WTC11 (cell line): ENCODE measurements around the gene PRKN. TPM values are rescaled to one million over a fixed set of nuclear protein-coding genes. Genes with fewer than 3 reads are reported as not detected.

Source experiments
- ATAC-seq: fragments of 200-7000 bp; cut with Tn5 transposase; 2 replicates; pipeline ENCODE4 v1.10.0; 2021; ENCODE audit warnings: mild to moderate bottlenecking, moderate library complexity
- CTCF ChIA-PET: fragments of 300-600 bp; sonication (Branson Sonifier 250); formaldehyde crosslinking; loops from one replicate; lab custom pipeline; 2021; ENCODE audit warnings: antibody characterized with exemption; lab: Charles Lee
- POLR2A ChIA-PET: fragments of 350-600 bp; sonication (Branson Sonifier 250); formaldehyde crosslinking; loops from one replicate; lab custom pipeline; 2021; ENCODE audit warnings: antibody characterized with exemption; lab: Charles Lee
- DNase-seq: peaks from one replicate; pipeline ENCODE4 v3.0.0; 2021; ENCODE audit warnings: low spot score
- H3K27ac Mint-ChIP-seq: 2 replicates; pipeline ENCODE4 v1.8.0; 2021; ENCODE audit warnings: mixed read lengths
- H3K27me3 Mint-ChIP-seq: 2 replicates; pipeline ENCODE4 v1.8.0; 2021; ENCODE audit warnings: low read depth, mild to moderate bottlenecking, moderate library complexity, mixed read lengths
- H3K36me3 Mint-ChIP-seq: 2 replicates; pipeline ENCODE4 v1.8.0; 2021; ENCODE audit warnings: mixed read lengths
- H3K4me1 Mint-ChIP-seq: 2 replicates; pipeline ENCODE4 v1.8.0; 2022; ENCODE audit warnings: mixed read lengths
- H3K4me3 Mint-ChIP-seq: 2 replicates; pipeline ENCODE4 v1.8.0; 2021; ENCODE audit warnings: mild to moderate bottlenecking, moderate library complexity, mixed read lengths
- H3K9me3 Mint-ChIP-seq: 2 replicates; pipeline ENCODE4 v1.8.0; 2021; ENCODE audit warnings: mixed read lengths
- CREM ChIP-seq: sonication (generic); formaldehyde crosslinking; IDR thresholded peaks from 2 replicates; pipeline ENCODE4 v1.8.1; 2022; ENCODE audit warnings: mild to moderate bottlenecking, missing genetic modification reagents, moderate library complexity
- FOXJ3 ChIP-seq: sonication (generic); formaldehyde crosslinking; IDR thresholded peaks from 2 replicates; pipeline ENCODE4 v1.9.0; 2021; ENCODE audit warnings: missing genetic modification reagents, mild to moderate bottlenecking, borderline replicate concordance
- GABPB1 ChIP-seq: sonication (generic); formaldehyde crosslinking; IDR thresholded peaks from 2 replicates; pipeline ENCODE4 v1.8.1; 2023; ENCODE audit warnings: mild to moderate bottlenecking, missing genetic modification reagents
- PRRX2 ChIP-seq: fragments of 250-450 bp; sonication (Bioruptor Pico); IDR thresholded peaks from 2 replicates; pipeline ENCODE4 v1.8.0; 2021; ENCODE audit warnings: mild to moderate bottlenecking
- RELA ChIP-seq: sonication (generic); formaldehyde crosslinking; IDR thresholded peaks from 2 replicates; pipeline ENCODE4 v1.8.1; 2022; ENCODE audit warnings: missing genetic modification reagents, mild to moderate bottlenecking, borderline replicate concordance
- SMAD3 ChIP-seq: sonication (generic); formaldehyde crosslinking; IDR thresholded peaks from 2 replicates; pipeline ENCODE4 v1.8.0; 2022; ENCODE audit warnings: missing genetic modification reagents, mild to moderate bottlenecking, borderline replicate concordance
- TP53 ChIP-seq: sonication (generic); formaldehyde crosslinking; IDR thresholded peaks from 2 replicates; pipeline ENCODE4 v1.8.1; 2023; ENCODE audit warnings: mild to moderate bottlenecking, missing genetic modification reagents
- ZNF396 ChIP-seq: fragments of 250-450 bp; sonication (Bioruptor Pico); IDR thresholded peaks from 2 replicates; pipeline ENCODE4 v1.8.0; 2021; ENCODE audit warnings: mild to moderate bottlenecking, moderate library complexity, borderline replicate concordance
- total RNA-seq: library from RNA; stranded (reverse); gene quantifications from 3 replicates; pipeline ENCODE4 v1.2.3, GENCODE V29; 2021
- TF ChIP-seq, protein P1 (sequence below): sonication (generic); formaldehyde crosslinking; IDR thresholded peaks from 2 replicates; pipeline ENCODE4 v1.8.1; 2023; ENCODE audit warnings: mild to moderate bottlenecking, moderate library complexity, missing genetic modification reagents
- TF ChIP-seq, protein P2 (sequence below): sonication (generic); formaldehyde crosslinking; IDR thresholded peaks from 2 replicates; pipeline ENCODE4 v1.8.0; 2023; ENCODE audit warnings: missing genetic modification reagents
- TF ChIP-seq, protein P3 (sequence below): fragments of 250-450 bp; sonication (Bioruptor Pico); IDR thresholded peaks from 2 replicates; pipeline ENCODE4 v1.9.0; 2021; ENCODE audit warnings: mild to moderate bottlenecking, borderline replicate concordance
- TF ChIP-seq, protein P4 (sequence below): sonication (generic); formaldehyde crosslinking; IDR thresholded peaks from 2 replicates; pipeline ENCODE4 v1.8.0; 2022; ENCODE audit warnings: missing genetic modification reagents
- TF ChIP-seq, protein P5 (sequence below): fragments of 250-450 bp; sonication (Bioruptor Pico); IDR thresholded peaks from 2 replicates; pipeline ENCODE4 v1.8.0; 2021; ENCODE audit warnings: mild to moderate bottlenecking
- TF ChIP-seq, protein P6 (sequence below): sonication (generic); formaldehyde crosslinking; IDR thresholded peaks from 2 replicates; pipeline ENCODE4 v1.8.0; 2023; ENCODE audit warnings: missing genetic modification reagents, mild to moderate bottlenecking, borderline replicate concordance
- TF ChIP-seq, protein P7 (sequence below): fragments of 250-450 bp; sonication (Bioruptor Pico); IDR thresholded peaks from 2 replicates; pipeline ENCODE4 v2.1.2; 2022; ENCODE audit warnings: mild to moderate bottlenecking, moderate library complexity
- TF ChIP-seq, protein P8 (sequence below): sonication (generic); formaldehyde crosslinking; IDR thresholded peaks from 2 replicates; pipeline ENCODE4 v1.8.1; 2022; ENCODE audit warnings: mild to moderate bottlenecking, moderate library complexity, missing genetic modification reagents
- TF ChIP-seq, protein P9 (sequence below): sonication (generic); formaldehyde crosslinking; IDR thresholded peaks from 2 replicates; pipeline ENCODE4 v1.8.1; 2022; ENCODE audit warnings: missing genetic modification reagents, borderline replicate concordance

Gene PRKN
- total RNA-seq, 1 experiment from 2014 or later, result 0.59 TPM

DNA sequence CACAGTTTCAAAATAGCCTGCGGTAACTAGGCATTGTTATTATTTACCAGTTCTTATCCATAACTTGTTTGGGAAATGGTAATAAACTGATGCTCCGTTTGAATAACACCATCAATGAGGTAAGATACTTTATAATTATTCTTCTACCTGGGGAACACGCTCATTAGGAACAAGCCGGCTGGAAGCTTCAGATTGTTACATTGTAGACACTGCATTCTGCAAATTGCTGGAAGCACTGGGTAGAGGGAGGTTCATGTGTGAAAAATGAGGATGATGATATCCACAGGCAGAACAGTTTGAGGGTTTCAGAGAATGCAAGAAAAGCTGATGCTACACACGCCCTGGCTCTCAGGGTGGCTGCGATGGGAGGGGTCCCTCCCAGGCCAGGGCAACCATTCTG is 893.1 kb downstream of the PRKN start:
- CTCF ChIA-PET, result no interaction called here
- Mint-ChIP-seq H3K9me3 (no peaks in the 10 kb centered on the region), H3K4me3 (no peak overlapping the region), H3K27me3 (no peaks in the 10 kb centered on the region), H3K4me1 (peaks cover 58% of the 10 kb centered on the region), H3K27ac (no peak overlapping the region), H3K36me3 (no peaks in the 10 kb centered on the region)
- no peak for DNase-seq
- no peak for ATAC-seq
- POLR2A ChIA-PET, result no interaction called here
- TF ChIP-seq, protein P1, sequence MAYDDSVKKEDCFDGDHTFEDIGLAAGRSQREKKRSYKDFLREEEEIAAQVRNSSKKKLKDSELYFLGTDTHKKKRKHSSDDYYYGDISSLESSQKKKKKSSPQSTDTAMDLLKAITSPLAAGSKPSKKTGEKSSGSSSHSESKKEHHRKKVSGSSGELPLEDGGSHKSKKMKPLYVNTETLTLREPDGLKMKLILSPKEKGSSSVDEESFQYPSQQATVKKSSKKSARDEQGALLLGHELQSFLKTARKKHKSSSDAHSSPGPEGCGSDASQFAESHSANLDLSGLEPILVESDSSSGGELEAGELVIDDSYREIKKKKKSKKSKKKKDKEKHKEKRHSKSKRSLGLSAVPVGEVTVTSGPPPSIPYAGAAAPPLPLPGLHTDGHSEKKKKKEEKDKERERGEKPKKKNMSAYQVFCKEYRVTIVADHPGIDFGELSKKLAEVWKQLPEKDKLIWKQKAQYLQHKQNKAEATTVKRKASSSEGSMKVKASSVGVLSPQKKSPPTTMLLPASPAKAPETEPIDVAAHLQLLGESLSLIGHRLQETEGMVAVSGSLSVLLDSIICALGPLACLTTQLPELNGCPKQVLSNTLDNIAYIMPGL (CRISPR knock-in tag), result no peak
- TF ChIP-seq, protein P2, sequence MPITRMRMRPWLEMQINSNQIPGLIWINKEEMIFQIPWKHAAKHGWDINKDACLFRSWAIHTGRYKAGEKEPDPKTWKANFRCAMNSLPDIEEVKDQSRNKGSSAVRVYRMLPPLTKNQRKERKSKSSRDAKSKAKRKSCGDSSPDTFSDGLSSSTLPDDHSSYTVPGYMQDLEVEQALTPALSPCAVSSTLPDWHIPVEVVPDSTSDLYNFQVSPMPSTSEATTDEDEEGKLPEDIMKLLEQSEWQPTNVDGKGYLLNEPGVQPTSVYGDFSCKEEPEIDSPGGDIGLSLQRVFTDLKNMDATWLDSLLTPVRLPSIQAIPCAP (CRISPR knock-in tag), result no peak
- TF ChIP-seq GABPB1 (no peak), SMAD3 (no peak), TP53 (CRISPR knock-in tag) (no peak), ZNF396 (CRISPR knock-in tag) (no peak), FOXJ3 (CRISPR knock-in tag) (no peak), PRRX2 (CRISPR knock-in tag) (no peak), RELA (CRISPR knock-in tag) (no peak), CREM (CRISPR knock-in tag) (no peak)
- TF ChIP-seq, protein P3, sequence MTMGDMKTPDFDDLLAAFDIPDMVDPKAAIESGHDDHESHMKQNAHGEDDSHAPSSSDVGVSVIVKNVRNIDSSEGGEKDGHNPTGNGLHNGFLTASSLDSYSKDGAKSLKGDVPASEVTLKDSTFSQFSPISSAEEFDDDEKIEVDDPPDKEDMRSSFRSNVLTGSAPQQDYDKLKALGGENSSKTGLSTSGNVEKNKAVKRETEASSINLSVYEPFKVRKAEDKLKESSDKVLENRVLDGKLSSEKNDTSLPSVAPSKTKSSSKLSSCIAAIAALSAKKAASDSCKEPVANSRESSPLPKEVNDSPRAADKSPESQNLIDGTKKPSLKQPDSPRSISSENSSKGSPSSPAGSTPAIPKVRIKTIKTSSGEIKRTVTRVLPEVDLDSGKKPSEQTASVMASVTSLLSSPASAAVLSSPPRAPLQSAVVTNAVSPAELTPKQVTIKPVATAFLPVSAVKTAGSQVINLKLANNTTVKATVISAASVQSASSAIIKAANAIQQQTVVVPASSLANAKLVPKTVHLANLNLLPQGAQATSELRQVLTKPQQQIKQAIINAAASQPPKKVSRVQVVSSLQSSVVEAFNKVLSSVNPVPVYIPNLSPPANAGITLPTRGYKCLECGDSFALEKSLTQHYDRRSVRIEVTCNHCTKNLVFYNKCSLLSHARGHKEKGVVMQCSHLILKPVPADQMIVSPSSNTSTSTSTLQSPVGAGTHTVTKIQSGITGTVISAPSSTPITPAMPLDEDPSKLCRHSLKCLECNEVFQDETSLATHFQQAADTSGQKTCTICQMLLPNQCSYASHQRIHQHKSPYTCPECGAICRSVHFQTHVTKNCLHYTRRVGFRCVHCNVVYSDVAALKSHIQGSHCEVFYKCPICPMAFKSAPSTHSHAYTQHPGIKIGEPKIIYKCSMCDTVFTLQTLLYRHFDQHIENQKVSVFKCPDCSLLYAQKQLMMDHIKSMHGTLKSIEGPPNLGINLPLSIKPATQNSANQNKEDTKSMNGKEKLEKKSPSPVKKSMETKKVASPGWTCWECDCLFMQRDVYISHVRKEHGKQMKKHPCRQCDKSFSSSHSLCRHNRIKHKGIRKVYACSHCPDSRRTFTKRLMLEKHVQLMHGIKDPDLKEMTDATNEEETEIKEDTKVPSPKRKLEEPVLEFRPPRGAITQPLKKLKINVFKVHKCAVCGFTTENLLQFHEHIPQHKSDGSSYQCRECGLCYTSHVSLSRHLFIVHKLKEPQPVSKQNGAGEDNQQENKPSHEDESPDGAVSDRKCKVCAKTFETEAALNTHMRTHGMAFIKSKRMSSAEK, result no peak
- TF ChIP-seq, protein P4, sequence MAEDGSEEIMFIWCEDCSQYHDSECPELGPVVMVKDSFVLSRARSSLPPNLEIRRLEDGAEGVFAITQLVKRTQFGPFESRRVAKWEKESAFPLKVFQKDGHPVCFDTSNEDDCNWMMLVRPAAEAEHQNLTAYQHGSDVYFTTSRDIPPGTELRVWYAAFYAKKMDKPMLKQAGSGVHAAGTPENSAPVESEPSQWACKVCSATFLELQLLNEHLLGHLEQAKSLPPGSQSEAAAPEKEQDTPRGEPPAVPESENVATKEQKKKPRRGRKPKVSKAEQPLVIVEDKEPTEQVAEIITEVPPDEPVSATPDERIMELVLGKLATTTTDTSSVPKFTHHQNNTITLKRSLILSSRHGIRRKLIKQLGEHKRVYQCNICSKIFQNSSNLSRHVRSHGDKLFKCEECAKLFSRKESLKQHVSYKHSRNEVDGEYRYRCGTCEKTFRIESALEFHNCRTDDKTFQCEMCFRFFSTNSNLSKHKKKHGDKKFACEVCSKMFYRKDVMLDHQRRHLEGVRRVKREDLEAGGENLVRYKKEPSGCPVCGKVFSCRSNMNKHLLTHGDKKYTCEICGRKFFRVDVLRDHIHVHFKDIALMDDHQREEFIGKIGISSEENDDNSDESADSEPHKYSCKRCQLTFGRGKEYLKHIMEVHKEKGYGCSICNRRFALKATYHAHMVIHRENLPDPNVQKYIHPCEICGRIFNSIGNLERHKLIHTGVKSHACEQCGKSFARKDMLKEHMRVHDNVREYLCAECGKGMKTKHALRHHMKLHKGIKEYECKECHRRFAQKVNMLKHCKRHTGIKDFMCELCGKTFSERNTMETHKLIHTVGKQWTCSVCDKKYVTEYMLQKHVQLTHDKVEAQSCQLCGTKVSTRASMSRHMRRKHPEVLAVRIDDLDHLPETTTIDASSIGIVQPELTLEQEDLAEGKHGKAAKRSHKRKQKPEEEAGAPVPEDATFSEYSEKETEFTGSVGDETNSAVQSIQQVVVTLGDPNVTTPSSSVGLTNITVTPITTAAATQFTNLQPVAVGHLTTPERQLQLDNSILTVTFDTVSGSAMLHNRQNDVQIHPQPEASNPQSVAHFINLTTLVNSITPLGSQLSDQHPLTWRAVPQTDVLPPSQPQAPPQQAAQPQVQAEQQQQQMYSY (CRISPR knock-in tag), result no peak
- TF ChIP-seq, protein P5, sequence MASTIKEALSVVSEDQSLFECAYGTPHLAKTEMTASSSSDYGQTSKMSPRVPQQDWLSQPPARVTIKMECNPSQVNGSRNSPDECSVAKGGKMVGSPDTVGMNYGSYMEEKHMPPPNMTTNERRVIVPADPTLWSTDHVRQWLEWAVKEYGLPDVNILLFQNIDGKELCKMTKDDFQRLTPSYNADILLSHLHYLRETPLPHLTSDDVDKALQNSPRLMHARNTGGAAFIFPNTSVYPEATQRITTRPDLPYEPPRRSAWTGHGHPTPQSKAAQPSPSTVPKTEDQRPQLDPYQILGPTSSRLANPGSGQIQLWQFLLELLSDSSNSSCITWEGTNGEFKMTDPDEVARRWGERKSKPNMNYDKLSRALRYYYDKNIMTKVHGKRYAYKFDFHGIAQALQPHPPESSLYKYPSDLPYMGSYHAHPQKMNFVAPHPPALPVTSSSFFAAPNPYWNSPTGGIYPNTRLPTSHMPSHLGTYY (CRISPR knock-in tag), result no peak
- TF ChIP-seq, protein P6, sequence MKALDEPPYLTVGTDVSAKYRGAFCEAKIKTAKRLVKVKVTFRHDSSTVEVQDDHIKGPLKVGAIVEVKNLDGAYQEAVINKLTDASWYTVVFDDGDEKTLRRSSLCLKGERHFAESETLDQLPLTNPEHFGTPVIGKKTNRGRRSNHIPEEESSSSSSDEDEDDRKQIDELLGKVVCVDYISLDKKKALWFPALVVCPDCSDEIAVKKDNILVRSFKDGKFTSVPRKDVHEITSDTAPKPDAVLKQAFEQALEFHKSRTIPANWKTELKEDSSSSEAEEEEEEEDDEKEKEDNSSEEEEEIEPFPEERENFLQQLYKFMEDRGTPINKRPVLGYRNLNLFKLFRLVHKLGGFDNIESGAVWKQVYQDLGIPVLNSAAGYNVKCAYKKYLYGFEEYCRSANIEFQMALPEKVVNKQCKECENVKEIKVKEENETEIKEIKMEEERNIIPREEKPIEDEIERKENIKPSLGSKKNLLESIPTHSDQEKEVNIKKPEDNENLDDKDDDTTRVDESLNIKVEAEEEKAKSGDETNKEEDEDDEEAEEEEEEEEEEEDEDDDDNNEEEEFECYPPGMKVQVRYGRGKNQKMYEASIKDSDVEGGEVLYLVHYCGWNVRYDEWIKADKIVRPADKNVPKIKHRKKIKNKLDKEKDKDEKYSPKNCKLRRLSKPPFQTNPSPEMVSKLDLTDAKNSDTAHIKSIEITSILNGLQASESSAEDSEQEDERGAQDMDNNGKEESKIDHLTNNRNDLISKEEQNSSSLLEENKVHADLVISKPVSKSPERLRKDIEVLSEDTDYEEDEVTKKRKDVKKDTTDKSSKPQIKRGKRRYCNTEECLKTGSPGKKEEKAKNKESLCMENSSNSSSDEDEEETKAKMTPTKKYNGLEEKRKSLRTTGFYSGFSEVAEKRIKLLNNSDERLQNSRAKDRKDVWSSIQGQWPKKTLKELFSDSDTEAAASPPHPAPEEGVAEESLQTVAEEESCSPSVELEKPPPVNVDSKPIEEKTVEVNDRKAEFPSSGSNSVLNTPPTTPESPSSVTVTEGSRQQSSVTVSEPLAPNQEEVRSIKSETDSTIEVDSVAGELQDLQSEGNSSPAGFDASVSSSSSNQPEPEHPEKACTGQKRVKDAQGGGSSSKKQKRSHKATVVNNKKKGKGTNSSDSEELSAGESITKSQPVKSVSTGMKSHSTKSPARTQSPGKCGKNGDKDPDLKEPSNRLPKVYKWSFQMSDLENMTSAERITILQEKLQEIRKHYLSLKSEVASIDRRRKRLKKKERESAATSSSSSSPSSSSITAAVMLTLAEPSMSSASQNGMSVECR (CRISPR knock-in tag), result no peak
- TF ChIP-seq, protein P7, sequence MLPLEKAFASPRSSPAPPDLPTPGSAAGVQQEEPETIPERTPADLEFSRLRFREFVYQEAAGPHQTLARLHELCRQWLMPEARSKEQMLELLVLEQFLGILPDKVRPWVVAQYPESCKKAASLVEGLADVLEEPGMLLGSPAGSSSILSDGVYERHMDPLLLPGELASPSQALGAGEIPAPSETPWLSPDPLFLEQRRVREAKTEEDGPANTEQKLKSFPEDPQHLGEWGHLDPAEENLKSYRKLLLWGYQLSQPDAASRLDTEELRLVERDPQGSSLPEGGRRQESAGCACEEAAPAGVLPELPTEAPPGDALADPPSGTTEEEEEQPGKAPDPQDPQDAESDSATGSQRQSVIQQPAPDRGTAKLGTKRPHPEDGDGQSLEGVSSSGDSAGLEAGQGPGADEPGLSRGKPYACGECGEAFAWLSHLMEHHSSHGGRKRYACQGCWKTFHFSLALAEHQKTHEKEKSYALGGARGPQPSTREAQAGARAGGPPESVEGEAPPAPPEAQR (CRISPR knock-in tag), result no peak
- TF ChIP-seq, protein P8, sequence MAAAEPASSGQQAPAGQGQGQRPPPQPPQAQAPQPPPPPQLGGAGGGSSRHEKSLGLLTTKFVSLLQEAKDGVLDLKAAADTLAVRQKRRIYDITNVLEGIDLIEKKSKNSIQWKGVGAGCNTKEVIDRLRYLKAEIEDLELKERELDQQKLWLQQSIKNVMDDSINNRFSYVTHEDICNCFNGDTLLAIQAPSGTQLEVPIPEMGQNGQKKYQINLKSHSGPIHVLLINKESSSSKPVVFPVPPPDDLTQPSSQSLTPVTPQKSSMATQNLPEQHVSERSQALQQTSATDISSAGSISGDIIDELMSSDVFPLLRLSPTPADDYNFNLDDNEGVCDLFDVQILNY (CRISPR knock-in tag), result no peak
- TF ChIP-seq, protein P9, sequence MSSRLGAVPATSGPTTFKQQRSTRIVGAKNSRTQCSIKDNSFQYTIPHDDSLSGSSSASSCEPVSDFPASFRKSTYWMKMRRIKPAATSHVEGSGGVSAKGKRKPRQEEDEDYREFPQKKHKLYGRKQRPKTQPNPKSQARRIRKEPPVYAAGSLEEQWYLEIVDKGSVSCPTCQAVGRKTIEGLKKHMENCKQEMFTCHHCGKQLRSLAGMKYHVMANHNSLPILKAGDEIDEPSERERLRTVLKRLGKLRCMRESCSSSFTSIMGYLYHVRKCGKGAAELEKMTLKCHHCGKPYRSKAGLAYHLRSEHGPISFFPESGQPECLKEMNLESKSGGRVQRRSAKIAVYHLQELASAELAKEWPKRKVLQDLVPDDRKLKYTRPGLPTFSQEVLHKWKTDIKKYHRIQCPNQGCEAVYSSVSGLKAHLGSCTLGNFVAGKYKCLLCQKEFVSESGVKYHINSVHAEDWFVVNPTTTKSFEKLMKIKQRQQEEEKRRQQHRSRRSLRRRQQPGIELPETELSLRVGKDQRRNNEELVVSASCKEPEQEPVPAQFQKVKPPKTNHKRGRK (CRISPR knock-in tag), result no peak
